HepG2 (cell line): Measurements from ENCODE around the gene GSAP. TPM values are rescaled to one million over a fixed set of nuclear protein-coding genes. Genes with fewer than 3 reads are reported as not detected.

Source experiments
- DZIP1 ChIP-seq: sonication (generic); formaldehyde crosslinking; IDR thresholded peaks from 2 replicates; pipeline ENCODE4 v1.5.0; 2020; ENCODE audit warnings: mild to moderate bottlenecking, missing genetic modification reagents
- FOSL2 ChIP-seq: sonication (generic); formaldehyde crosslinking; IDR thresholded peaks from 2 replicates; pipeline ENCODE4 v1.4.0; 2020; ENCODE audit warnings: missing genetic modification reagents
- IRF2 ChIP-seq: IDR thresholded peaks from 2 replicates; pipeline ENCODE4 v1.6.1; 2018; ENCODE audit warnings: missing genetic modification reagents, missing compliant biosample characterization
- JARID2 ChIP-seq: sonication (generic); formaldehyde crosslinking; IDR thresholded peaks from 2 replicates; pipeline ENCODE4 v1.8.1; 2023; ENCODE audit warnings: missing genetic modification reagents, inconsistent platforms; ENCODE audit not compliant: insufficient replicate concordance
- JUND ChIP-seq: sonication (generic); formaldehyde crosslinking; IDR thresholded peaks from 2 replicates; pipeline ENCODE4 v1.8.0; 2022; ENCODE audit warnings: mild to moderate bottlenecking, missing genetic modification reagents
- MLLT10 ChIP-seq: sonication (generic); formaldehyde crosslinking; IDR thresholded peaks from 2 replicates; pipeline ENCODE4 v1.4.0; 2020; ENCODE audit warnings: missing genetic modification reagents
- NFE2L1 ChIP-seq: sonication (generic); formaldehyde crosslinking; IDR thresholded peaks from 2 replicates; pipeline ENCODE4 v1.4.0; 2020; ENCODE audit warnings: missing genetic modification reagents, mild to moderate bottlenecking, borderline replicate concordance
- NFE2L2 ChIP-seq: fragments of 150-350 bp; IDR thresholded peaks from 2 replicates; pipeline ENCODE4 v1.6.1; 2014; ENCODE audit warnings: low read length
- NFYC ChIP-seq: IDR thresholded peaks from 2 replicates; pipeline ENCODE4 v1.6.1; 2016; ENCODE audit warnings: missing genetic modification reagents, missing compliant biosample characterization
- PHF21A ChIP-seq: sonication (generic); formaldehyde crosslinking; IDR thresholded peaks from 2 replicates; pipeline ENCODE4 v1.5.0; 2020; ENCODE audit warnings: mild to moderate bottlenecking, missing genetic modification reagents
- RARG ChIP-seq: sonication (generic); formaldehyde crosslinking; IDR thresholded peaks from 2 replicates; pipeline ENCODE4 v1.4.0; 2020; ENCODE audit warnings: low read depth, mild to moderate bottlenecking, missing genetic modification reagents
- REST ChIP-seq, 2 experiments: IDR thresholded peaks; 2 replicates each; pipeline ENCODE4 v1.6.1; 2011 to 2012; ENCODE audit warnings: low read length in 2 of 2, borderline replicate concordance in 1 of 2, low read depth in 1 of 2, mild to moderate bottlenecking in 1 of 2, moderate library complexity in 1 of 2
- SMARCE1 ChIP-seq: fragments of 450-650 bp; IDR thresholded peaks from 2 replicates; pipeline ENCODE4 v1.6.1; 2017; ENCODE audit warnings: borderline replicate concordance
- TCF12 ChIP-seq, 2 experiments: fragments of 450-650 bp in 1 of 2; sonication (generic) in 1 of 2; formaldehyde crosslinking in 1 of 2; IDR thresholded peaks; 2 replicates each; pipeline versions ENCODE4 v1.6.1 to v1.8.0; 2017 to 2022; ENCODE audit warnings: antibody characterized with exemption in 1 of 2, mild to moderate bottlenecking in 1 of 2, missing genetic modification reagents in 1 of 2, moderate library complexity in 1 of 2
- TEAD3 ChIP-seq: optimal IDR thresholded peaks from 2 replicates; pipeline ENCODE3; 2016; ENCODE audit warnings: borderline replicate concordance
- TSC22D2 ChIP-seq: sonication (generic); formaldehyde crosslinking; IDR thresholded peaks from 2 replicates; pipeline ENCODE4 v1.5.1; 2020; ENCODE audit warnings: missing genetic modification reagents, mild to moderate bottlenecking, borderline replicate concordance
- YY1 ChIP-seq: IDR thresholded peaks from 2 replicates; pipeline ENCODE4 v1.6.1; 2011; ENCODE audit warnings: low read length, low read depth, moderate library complexity, mild to moderate bottlenecking; ENCODE audit not compliant: insufficient read depth, insufficient replicate concordance
- ZBTB21 ChIP-seq: sonication (generic); formaldehyde crosslinking; IDR thresholded peaks from 2 replicates; pipeline ENCODE4 v1.4.0; 2020; ENCODE audit warnings: missing genetic modification reagents
- ZBTB7B ChIP-seq: sonication (generic); formaldehyde crosslinking; IDR thresholded peaks from 2 replicates; pipeline ENCODE4 v1.4.0; 2020; ENCODE audit warnings: missing genetic modification reagents
- ZFP1 ChIP-seq: IDR thresholded peaks from 2 replicates; pipeline ENCODE4 v1.6.1; 2016
- ZIK1 ChIP-seq: sonication (generic); formaldehyde crosslinking; IDR thresholded peaks from 2 replicates; pipeline ENCODE4 v1.5.0; 2020; ENCODE audit warnings: mild to moderate bottlenecking, low read depth, missing genetic modification reagents, borderline replicate concordance
- ZMAT5 ChIP-seq: sonication (generic); formaldehyde crosslinking; IDR thresholded peaks from 2 replicates; pipeline ENCODE4 v1.5.0; 2020; ENCODE audit warnings: mild to moderate bottlenecking, low read depth, missing genetic modification reagents, borderline replicate concordance
- ZNF335 ChIP-seq: sonication (generic); formaldehyde crosslinking; IDR thresholded peaks from 2 replicates; pipeline ENCODE4 v1.4.0; 2020; ENCODE audit warnings: missing genetic modification reagents
- ZNF468 ChIP-seq: sonication (generic); formaldehyde crosslinking; IDR thresholded peaks from 2 replicates; pipeline ENCODE4 v1.8.0; 2022; ENCODE audit warnings: mild to moderate bottlenecking, moderate library complexity, missing genetic modification reagents
- ZNF768 ChIP-seq: sonication (generic); formaldehyde crosslinking; IDR thresholded peaks from 2 replicates; pipeline ENCODE4 v1.4.0; 2020; ENCODE audit warnings: missing genetic modification reagents
- polyA plus RNA-seq, 8 experiments: library from polyadenylated mRNA; depleted of rRNA in 3 of 8; stranded (reverse) in 7 of 8; unstranded in 1 of 8; fragments of >200 nt; fragmentation: Illumina TruSeq in 4 of 8; extraction: Trizol in 4 of 8; gene quantifications; 2 replicates each; pipeline versions ENCODE4 v1.2.1 to v1.2.3, GENCODE V29; 2011 to 2016; ENCODE audit warnings: low read depth in 4 of 8, missing spikeins in 1 of 8, mixed read lengths in 1 of 8; ENCODE audit not compliant: insufficient read depth in 1 of 8
- total RNA-seq, 5 experiments: library from RNA; depleted of rRNA; stranded (reverse); fragments of >200 nt; fragmentation: Illumina TruSeq; extraction: Trizol; gene quantifications; 2 replicates each; pipeline ENCODE4 v1.2.3, GENCODE V29; 2016; ENCODE audit warnings: low read depth in 1 of 5

The GSAP gene
- total and polyA plus RNA-seq, 2 of the 13 experiments (the other 11 are each of a cell fraction or from before 2014, with no cell fraction given) = 34.6 to 40.6 TPM

GRCh38 chr7:77306231-77307067 lies 109.7 kb downstream of the GSAP start (continued):
- TF ChIP-seq PHF21A = no peak
- peak; percentile 91; the same call in 1 of the 2 replicates for TF ChIP-seq NFE2L1 (CRISPR knock-in tag)
- TF ChIP-seq JUND (CRISPR knock-in tag) = no peak
- no peak for TF ChIP-seq ZBTB21 (CRISPR knock-in tag)
- no peak for TF ChIP-seq ZMAT5 (CRISPR knock-in tag)
- TF ChIP-seq ZFP1 (CRISPR knock-in tag) = no peak
- TF ChIP-seq DZIP1 (CRISPR knock-in tag) = no peak
- TF ChIP-seq FOSL2 (CRISPR knock-in tag) = peak; percentile 60
- TF ChIP-seq ZNF468 (CRISPR knock-in tag) = no peak
- no peak for TF ChIP-seq RARG (CRISPR knock-in tag)
- no peak for TF ChIP-seq ZNF768
- no peak for TF ChIP-seq IRF2 (CRISPR knock-in tag)
- TF ChIP-seq YY1 = peak; percentile 21
- TF ChIP-seq SMARCE1 = no peak
- TF ChIP-seq JARID2 (CRISPR knock-in tag) = no peak
- TF ChIP-seq MLLT10 = no peak
- no peak for TF ChIP-seq TEAD3
- TF ChIP-seq ZIK1 (CRISPR knock-in tag) = no peak
- no peak for TF ChIP-seq NFYC (CRISPR knock-in tag)
- TF ChIP-seq REST (IDR thresholded peaks at IDR 0.05; ENCODE audit: borderline replicate concordance in 1 of 2, low read depth in 1 of 2, low read length in 2 of 2) = no peak
- TF ChIP-seq TCF12 (IDR thresholded peaks at IDR 0.05) = no peak
- TF ChIP-seq TCF12 (CRISPR knock-in tag; IDR thresholded peaks at IDR 0.05) = no peak
- peak; percentile 71; the same call in 1 of the 2 replicates for TF ChIP-seq NFE2L2
- TF ChIP-seq ZBTB7B (CRISPR knock-in tag) = no peak
- no peak for TF ChIP-seq ZNF335 (CRISPR knock-in tag)
- TF ChIP-seq TSC22D2 (CRISPR knock-in tag) = no peak
